NCI-H748 (cell line): ENCODE results near the gene PRKCA.

Source experiments
- DNase-seq: peaks from one replicate; lab custom pipeline; 2025; ENCODE audit not compliant: unreplicated experiment; lab: John Stamatoyannopoulos, UW

Gene PRKCA

DNA sequence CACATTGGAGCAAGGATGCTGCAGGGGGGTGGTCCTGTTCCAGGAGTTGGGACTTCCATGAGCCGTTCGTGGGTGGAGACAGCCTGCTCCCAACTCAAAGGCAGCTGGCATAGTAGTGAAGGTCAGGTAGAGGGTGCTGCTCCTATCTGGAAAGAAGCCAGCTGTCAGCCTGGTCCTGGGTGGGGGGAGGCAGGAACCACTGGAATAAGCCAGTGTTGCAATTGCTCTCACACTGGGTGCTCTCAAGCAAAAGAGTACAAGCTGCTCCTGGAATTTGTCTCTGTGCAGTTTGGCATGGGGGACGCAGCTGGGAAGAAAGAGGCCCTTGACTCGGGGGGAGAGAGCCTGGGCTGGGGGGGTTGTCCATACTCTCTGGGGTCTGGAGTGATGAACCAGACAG, 541.2 kb downstream of the PRKCA start:
- DNase-seq: no peak

DNA sequence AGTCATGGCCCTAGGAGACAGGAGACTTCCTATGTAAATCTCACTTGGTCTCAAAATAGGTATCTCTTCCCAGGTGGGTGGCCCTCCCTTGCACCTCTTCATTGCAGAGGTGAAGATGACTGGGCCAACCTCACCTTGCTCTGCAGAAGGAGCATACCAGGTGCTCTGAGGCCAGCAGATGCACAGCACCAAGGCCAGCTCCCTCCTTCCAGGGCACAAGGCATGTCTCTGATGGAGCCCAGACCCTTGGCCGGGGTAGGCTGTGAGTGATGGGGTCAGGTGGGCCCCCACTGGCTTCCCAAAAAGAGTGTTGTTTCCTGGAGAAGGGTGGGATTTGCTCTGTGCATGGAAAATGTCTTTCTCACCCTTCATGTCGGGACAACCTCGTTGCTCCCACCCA, 545.3 kb downstream of the PRKCA start:
- DNase-seq: no peak

DNA sequence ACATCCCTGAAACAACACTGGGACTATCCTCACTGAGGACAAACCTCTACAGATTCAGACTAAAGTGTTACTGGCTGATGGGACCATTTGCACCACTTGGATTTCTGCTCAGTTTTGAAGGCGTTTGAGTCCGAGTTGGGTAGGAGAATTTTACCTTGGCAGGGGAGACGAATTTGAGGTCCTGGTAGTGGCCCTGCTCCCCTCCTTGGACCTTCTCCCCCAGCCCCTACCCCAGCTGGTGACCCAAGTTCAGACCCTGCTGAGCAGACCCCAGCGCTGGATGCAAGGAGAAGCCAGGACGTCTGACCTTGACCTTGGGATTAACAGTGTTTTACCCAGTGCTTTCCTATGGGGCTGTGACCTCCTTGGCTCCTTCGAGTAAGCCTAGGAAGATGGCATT, 546.1 kb downstream of the PRKCA start:
- DNase-seq: no peak

DNA sequence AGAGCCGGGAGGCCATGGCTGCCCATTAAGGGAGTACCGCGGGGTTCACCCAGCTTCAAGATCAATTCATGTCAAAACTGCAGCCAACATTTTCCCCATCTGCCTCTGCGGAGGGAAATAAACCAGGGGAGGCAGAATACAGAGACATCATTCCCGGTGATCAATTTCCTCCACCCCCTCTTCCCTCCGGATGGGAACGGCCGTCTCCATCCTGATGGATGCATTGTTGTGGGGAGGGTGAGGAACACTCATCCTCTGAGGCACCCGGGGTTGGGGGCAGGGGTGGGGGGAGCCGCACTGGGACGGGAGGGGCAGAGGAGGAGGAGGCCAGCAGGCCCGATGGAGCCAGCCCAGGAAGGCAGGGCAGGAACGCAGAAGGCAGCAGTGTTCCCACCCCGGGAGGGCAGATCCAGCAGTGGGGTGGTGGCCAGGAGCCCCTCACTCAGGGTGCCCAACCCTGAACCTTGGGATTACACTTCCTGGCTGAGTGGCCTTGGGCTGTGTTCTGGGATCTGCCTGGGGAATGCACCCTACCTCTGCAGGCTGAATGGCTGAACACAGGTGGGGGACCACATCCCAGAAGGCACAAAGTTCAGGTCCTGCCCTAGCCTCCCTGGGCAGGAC, 546.7 kb downstream of the PRKCA start:
- DNase-seq: no peak

DNA sequence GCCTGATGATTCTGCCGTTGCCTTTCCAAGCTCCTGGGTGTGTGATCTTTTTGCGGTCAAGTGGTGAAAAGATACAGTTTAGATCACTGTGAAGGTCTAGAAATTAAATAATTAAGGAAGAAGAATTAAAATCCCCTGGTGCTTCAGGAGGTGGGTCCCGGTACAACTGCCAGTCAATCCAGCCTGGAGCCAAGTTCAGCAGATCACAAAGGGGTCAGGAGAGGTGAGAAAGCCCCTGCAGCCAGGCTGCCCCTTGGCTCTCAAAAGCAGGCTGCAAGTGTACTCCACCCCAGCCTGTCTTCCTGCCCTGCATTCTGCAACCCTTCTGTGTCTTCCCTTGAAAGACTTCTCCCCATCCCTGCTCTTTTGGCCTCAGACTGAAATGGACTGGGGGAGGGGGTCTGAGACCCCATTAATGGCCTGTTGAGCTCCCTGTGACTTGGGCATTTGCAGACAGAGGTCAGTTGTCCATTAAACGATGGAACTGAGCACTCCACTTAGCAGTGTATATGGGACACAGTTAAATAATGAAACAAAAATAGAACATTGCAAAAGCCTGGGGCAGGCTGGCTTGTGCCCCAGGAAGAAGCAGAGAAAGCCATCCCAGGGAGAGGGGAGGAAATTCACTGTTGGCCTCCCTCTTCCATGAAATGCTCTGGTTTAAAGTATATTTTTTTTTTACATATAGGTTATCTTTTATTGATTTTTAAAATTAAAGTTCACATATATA, 547.6 kb downstream of the PRKCA start:
- DNase-seq: no peak

DNA sequence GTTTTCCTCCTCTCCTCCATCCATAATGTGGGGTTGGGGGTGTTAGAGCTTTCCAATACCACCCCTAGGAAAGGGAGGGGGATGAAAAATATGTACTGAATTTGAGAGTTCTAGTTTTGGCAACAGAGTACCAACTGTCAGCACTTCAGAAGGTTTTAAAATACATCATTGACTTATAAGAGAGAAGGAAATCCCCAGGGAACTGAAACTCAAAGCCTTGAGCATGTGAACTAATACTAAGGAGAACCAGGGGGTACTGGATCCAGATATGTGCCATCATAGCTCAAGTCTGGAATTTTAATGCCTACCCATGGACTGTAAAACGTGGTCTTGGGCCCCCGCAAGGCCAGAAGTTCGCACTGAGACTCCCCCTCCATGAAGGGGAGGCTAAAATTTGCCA, 548.3 kb downstream of the PRKCA start:
- DNase-seq: no peak

DNA sequence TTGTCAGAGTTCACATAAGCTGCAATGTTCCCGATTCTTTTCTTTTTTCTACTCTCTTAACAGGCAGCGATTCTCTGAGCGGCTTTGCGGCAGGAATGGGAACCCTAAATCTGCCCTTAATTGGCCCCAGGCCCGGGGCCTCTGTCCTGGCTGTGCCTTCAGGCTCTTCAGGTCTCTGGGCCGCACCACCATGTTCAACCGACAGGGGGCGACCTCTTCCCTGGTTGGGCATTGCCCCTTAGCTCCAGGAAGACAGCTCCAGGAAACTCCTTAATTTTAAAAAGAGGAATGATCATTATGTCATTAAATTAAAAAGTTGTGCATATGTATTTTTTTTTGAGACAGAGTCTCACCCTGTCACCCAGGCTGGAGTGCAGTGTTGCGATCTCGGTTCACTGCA, 552.8 kb downstream of the PRKCA start:
- DNase-seq: no peak

DNA sequence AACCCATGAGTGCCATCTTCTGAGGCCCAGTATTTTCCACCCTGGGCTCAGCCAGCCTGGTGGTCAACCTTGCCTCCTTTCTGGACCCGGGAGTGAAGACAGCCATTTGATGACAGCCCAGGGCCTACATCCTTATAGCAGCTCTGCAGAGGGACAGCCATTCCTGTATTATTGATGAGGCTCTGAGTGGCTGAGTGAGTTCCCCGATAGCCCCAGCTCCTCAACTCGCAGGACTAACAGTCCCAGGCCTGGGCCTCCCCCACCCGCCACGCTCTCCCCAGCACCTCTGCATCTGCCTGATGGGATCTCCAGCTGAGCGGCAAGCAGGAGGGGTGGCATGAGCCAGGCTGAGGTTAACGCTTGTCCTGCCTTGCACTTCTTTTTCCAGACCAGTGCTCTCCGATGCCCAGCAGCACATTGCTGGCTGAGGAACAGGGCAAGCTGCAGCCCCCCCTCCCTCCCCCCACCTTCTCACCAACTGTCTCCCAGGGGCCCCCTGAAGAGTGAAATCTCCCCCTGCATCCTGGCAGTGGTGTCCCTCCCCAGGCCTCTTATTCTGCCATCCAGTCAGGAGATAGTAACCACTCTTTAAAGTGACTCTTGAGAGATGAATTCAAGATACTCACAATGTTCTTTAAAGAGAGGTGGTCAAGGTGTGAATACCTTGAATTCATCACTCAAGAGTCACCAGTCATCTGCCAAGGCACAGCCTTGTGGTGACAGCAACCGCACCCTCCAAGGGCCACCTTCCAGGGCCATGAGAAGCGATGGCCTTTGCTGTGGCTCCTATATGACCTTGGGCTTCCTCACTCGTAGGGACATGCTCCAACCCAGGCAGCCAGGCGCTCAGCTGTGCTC, 556.0 kb downstream of the PRKCA start:
- no peak for DNase-seq

DNA sequence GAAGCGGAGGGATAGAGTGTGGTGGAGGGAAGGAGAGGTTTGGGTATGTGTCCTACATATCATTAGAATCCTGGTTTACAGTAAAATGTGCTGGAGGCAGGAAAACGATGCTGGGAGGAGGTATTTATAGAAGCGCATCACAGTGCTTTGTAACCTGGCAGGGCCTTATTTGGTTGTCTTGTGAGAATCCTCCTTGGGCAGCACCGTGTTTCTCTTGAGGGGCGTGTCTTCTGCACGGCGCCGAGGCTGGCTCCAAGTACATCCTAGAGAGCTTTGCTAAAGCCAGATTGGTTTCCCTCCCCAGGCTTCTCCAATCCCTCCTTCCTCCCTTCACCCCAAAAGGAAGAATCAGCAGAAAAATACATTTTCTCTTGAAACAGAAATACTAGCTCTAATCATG, 556.9 kb downstream of the PRKCA start:
- no peak for DNase-seq

DNA sequence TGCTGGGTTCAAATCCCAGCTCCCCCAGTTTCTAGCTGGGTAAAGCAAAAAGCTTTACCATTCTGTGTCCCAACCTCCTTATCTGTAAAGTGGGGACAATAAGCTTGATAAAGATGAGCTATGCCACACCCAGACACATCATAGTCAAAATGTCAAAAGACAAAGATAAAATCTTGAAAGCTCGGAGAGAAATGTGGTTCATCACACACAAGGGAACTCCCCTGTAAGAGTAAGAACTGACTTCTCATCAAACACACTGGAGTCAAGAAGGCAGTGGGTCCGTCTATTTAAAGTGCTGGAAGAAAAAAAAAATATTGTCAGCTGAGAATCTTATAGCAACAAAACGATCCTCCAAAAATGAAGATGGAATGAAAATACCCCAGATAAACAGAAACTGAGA, 557.8 kb downstream of the PRKCA start:
- no peak for DNase-seq
